CD4-positive, alpha-beta T cell treated with Interferon alpha-2 for 1 hour (primary cell): ENCODE results near the gene C4orf36.

Source experiments
- DNase-seq, 2 donors: peaks; one replicate each; pipeline ENCODE4 v3.0.0-alpha.2; 2020 to 2022

Gene C4orf36

GRCh38 chr4:86891762-86892635 lies at the start of gene C4orf36:
TSS of gene C4orf36 (minus strand) at chr4:86892422. CDS start at chr4:86891520, 902 bp downstream.
- peak in 1 of 2 donors; percentile 12 for DNase-seq

- no peak for DNase-seq
These were observed 48.8 kb upstream of the C4orf36 start for GRCh38 chr4:86940920-86941460.

GRCh38 chr4:86939729-86940575 lies 47.7 kb upstream of the C4orf36 start:
- DNase-seq, result peak; percentile 14 to 38

GRCh38 chr4:86938771-86939520 lies 46.7 kb upstream of the C4orf36 start:
- peak in 1 of 2 donors; percentile 35 for DNase-seq

- DNase-seq, result peak; percentile 73 to 82
These were observed 43.9 kb upstream of the C4orf36 start for GRCh38 chr4:86935853-86936733.

GRCh38 chr4:86935566-86935852 lies 43.3 kb upstream of the C4orf36 start:
- no peak for DNase-seq

GRCh38 chr4:86934771-86935565 lies 42.7 kb upstream of the C4orf36 start, which contains the start of gene AFF1:
TSS of gene AFF1 (plus strand) at chr4:86935011. CDS start at chr4:86948534, 13,523 bp downstream.
- DNase-seq, result peak; percentile 92 to 94

GRCh38 chr4:86934147-86934770 lies 42.0 kb upstream of the C4orf36 start:
- no peak for DNase-seq

GRCh38 chr4:86928400-86929255 lies 36.4 kb upstream of the C4orf36 start:
- DNase-seq, result no peak

GRCh38 chr4:86927843-86928395 lies 35.7 kb upstream of the C4orf36 start:
- DNase-seq, result peak in 1 of 2 donors; percentile 24

- no peak for DNase-seq
These were observed 34.3 kb upstream of the C4orf36 start for GRCh38 chr4:86926435-86927086.

- no peak for DNase-seq
These were observed 32.6 kb upstream of the C4orf36 start for GRCh38 chr4:86924811-86925210.

- DNase-seq, result no peak
These were observed 29.5 kb upstream of the C4orf36 start for GRCh38 chr4:86921608-86922252.

GRCh38 chr4:86919561-86920223 lies 27.5 kb upstream of the C4orf36 start:
- DNase-seq, result no peak

- no peak for DNase-seq
These were observed 26.4 kb upstream of the C4orf36 start for GRCh38 chr4:86918539-86919072.

GRCh38 chr4:86917212-86918039 lies 25.2 kb upstream of the C4orf36 start:
- DNase-seq, result no peak
